NAMALWA (cell line): ENCODE measurements around the gene ZNF513.

Source experiments
- DNase-seq: peaks from one replicate; pipeline ENCODE4 v3.0.0-alpha.2; 2015; ENCODE audit warnings: low spot score

Gene ZNF513

GRCh38 chr2:27381577-27382181, 1.1 kb upstream of the ZNF513 start:
- no peak for DNase-seq

- peak; percentile 44 for DNase-seq
These were observed 503 bp downstream of the ZNF513 start for GRCh38 chr2:27379836-27380625.

- DNase-seq: peak; percentile 28
These were observed 1.1 kb downstream of the ZNF513 start for GRCh38 chr2:27379383-27379835.

- no peak for DNase-seq
These were observed 1.7 kb downstream of the ZNF513 start for GRCh38 chr2:27378809-27379290.

GRCh38 chr2:27378096-27378808, 2.3 kb downstream of the ZNF513 start:
- DNase-seq: no peak

GRCh38 chr2:27377618-27378095, 2.9 kb downstream of the ZNF513 start:
- DNase-seq: no peak

- DNase-seq: no peak
These were observed 3.5 kb downstream of the ZNF513 start for GRCh38 chr2:27376866-27377617.

- DNase-seq: no peak
These were observed 4.2 kb downstream of the ZNF513 start for GRCh38 chr2:27376151-27376865.

- DNase-seq: no peak
These were observed 4.9 kb downstream of the ZNF513 start for GRCh38 chr2:27375513-27376099.

GRCh38 chr2:27373567-27373966, 7.0 kb downstream of the ZNF513 start:
- DNase-seq: no peak

GRCh38 chr2:27372937-27373336, 7.6 kb downstream of the ZNF513 start:
- no peak for DNase-seq

- peak; percentile 90 for DNase-seq
These were observed 9.5 kb downstream of the ZNF513 start for GRCh38 chr2:27370816-27371620.

- peak; percentile 99 for DNase-seq
These were observed 10.3 kb downstream of the ZNF513 start, which contains the start of the genes EIF2B4 and SNX17 for GRCh38 chr2:27370026-27370815. Gene EIF2B4, minus strand, starts transcription at chr2:27370338. Its CDS starts 24 bp downstream, at chr2:27370314. Gene SNX17, plus strand, starts transcription at chr2:27370616. Its CDS starts 128 bp downstream, at chr2:27370744.

GRCh38 chr2:27369471-27370025, 11.0 kb downstream of the ZNF513 start:
- peak; percentile 40 for DNase-seq

GRCh38 chr2:27363933-27364332, 16.6 kb downstream of the ZNF513 start:
- DNase-seq: no peak

- no peak for DNase-seq
These were observed 17.7 kb downstream of the ZNF513 start for GRCh38 chr2:27362678-27363420.

- DNase-seq: peak; percentile 98
These were observed 24.0 kb downstream of the ZNF513 start, which contains the start of gene GTF3C2 for GRCh38 chr2:27356382-27357181. Gene GTF3C2, minus strand, starts transcription at chr2:27356764. Its CDS starts 13,210 bp downstream, at chr2:27343554.
